HepG2 (cell line): ENCODE data around the gene MYO19. TPM values are rescaled to one million over a fixed set of nuclear protein-coding genes. Genes with fewer than 3 reads are reported as not detected.

ENCODE experiments used
- ATAC-seq: fragments of 200-7000 bp; cut with Tn5 transposase; 3 replicates; pipeline ENCODE4 v1.9.1; 2020; ENCODE audit warnings: mild to moderate bottlenecking, moderate library complexity
- BruUV-seq: library from RNA; stranded (reverse); fragments of 400-500 nt; replicated peaks from 2 replicates; lab custom pipeline; 2021; lab: Mats Ljungman, UMichigan
- CTCF ChIA-PET: fragments of 300-600 bp; formaldehyde crosslinking; extraction: SDS; loops from one replicate; lab custom pipeline; 2021; ENCODE audit warnings: low total read pairs, inconsistent platforms, low intra/inter-chr PET ratio; lab: Yijun Ruan, JAX
- POLR2A ChIA-PET: fragments of 350-600 bp; sonication (Branson Sonifier 250); formaldehyde crosslinking; loops from one replicate; lab custom pipeline; 2020; ENCODE audit warnings: antibody characterized with exemption, inconsistent platforms; lab: Yijun Ruan, JAX
- DNase-seq: peaks from one replicate; pipeline ENCODE4 v3.0.0-alpha.2; 2015; ENCODE audit warnings: low spot score
- FAIRE-seq: peaks from 3 replicates; lab custom pipeline; 2011; peaks lifted over from hg19 to GRCh38; lab: Jason Lieb, UNC
- H2AFZ ChIP-seq: one replicate; pipeline ENCODE4 v1.6.1; 2011; ENCODE audit warnings: low read length, inconsistent platforms
- H3K27ac ChIP-seq: fragments of 300-600 bp; 3 replicates; pipeline ENCODE4 v1.8.0; 2011; ENCODE audit warnings: mixed run types, mild to moderate bottlenecking, mixed read lengths, low read length, inconsistent platforms; ENCODE audit not compliant: insufficient read depth; ENCODE audit errors: extremely low read length
- H3K27me3 ChIP-seq, 2 experiments: fragments of 200-600 bp in 1 of 2; 2 replicates in 1 of 2; 3 replicates in 1 of 2; pipeline versions ENCODE4 v1.6.0 to v1.8.0; 2011; ENCODE audit warnings: low read length in 2 of 2, mild to moderate bottlenecking in 2 of 2, moderate library complexity in 2 of 2, inconsistent platforms in 1 of 2; ENCODE audit not compliant: insufficient read depth in 2 of 2, control insufficient read depth in 1 of 2
- H3K36me3 ChIP-seq, 2 experiments: fragments of 200-600 bp in 1 of 2; replicated peaks in 1 of 2; 2 replicates in 1 of 2; 3 replicates in 1 of 2; pipeline versions ENCODE4 v1.5.1 to v1.8.0; 2011; ENCODE audit warnings: low read length in 2 of 2, inconsistent platforms in 1 of 2; ENCODE audit not compliant: insufficient read depth in 2 of 2, control insufficient read depth in 1 of 2
- H3K4me1 ChIP-seq: 2 replicates; pipeline ENCODE4 v1.5.1; 2012; ENCODE audit warnings: low read length, inconsistent platforms; ENCODE audit not compliant: insufficient read depth
- H3K4me2 ChIP-seq: 2 replicates; pipeline ENCODE4 v1.6.0; 2011; ENCODE audit warnings: low read depth, low read length, inconsistent platforms
- H3K4me3 ChIP-seq, 3 experiments: fragments of 200-600 bp in 1 of 3; sonication (generic), shearing (Covaris generic) in 1 of 3; replicated peaks in 1 of 3; 2 replicates each; pipeline ENCODE4 v1.5.1; 2011 to 2016; ENCODE audit warnings: low read length in 3 of 3, inconsistent platforms in 2 of 3, low read depth in 2 of 3, mild to moderate bottlenecking in 2 of 3, control low read depth in 1 of 3, mixed read lengths in 1 of 3; ENCODE audit not compliant: insufficient read depth in 1 of 3
- H3K79me2 ChIP-seq: one replicate; pipeline ENCODE4 v1.6.1; 2011; ENCODE audit warnings: low read length, inconsistent platforms; ENCODE audit not compliant: insufficient read depth
- H3K9ac ChIP-seq: 2 replicates; pipeline ENCODE4 v1.6.0; 2011; ENCODE audit warnings: mild to moderate bottlenecking, low read depth, low read length, inconsistent platforms; ENCODE audit not compliant: insufficient read depth
- H3K9me3 ChIP-seq: 2 replicates; pipeline ENCODE4 v1.5.1; 2012; ENCODE audit warnings: mild to moderate bottlenecking, low read length
- H4K20me1 ChIP-seq: 2 replicates; pipeline ENCODE4 v1.6.0; 2011; ENCODE audit warnings: inconsistent platforms, mild to moderate bottlenecking, low read length, moderate library complexity; ENCODE audit not compliant: insufficient read depth
- AKAP8 ChIP-seq: sonication (generic); formaldehyde crosslinking; IDR thresholded peaks from 2 replicates; pipeline ENCODE4 v1.5.1; 2020; ENCODE audit warnings: mild to moderate bottlenecking, missing genetic modification reagents
- ATF6 ChIP-seq: sonication (generic); formaldehyde crosslinking; conservative IDR thresholded peaks from 2 replicates; pipeline ENCODE4 v1.4.0; 2020; ENCODE audit warnings: missing genetic modification reagents
- EEA1 ChIP-seq: sonication (generic); formaldehyde crosslinking; IDR thresholded peaks from 2 replicates; pipeline ENCODE4 v1.5.1; 2020; ENCODE audit warnings: mild to moderate bottlenecking, missing genetic modification reagents, borderline replicate concordance
- HMGA1 ChIP-seq: sonication (generic); formaldehyde crosslinking; conservative IDR thresholded peaks from 2 replicates; pipeline ENCODE4 v1.4.0; 2020; ENCODE audit warnings: missing genetic modification reagents
- KDM5A ChIP-seq: fragments of 200-600 bp; sonication (generic); IDR thresholded peaks from 2 replicates; pipeline ENCODE4 v1.7.0; 2018; ENCODE audit warnings: antibody characterized with exemption, mild to moderate bottlenecking, low read length, borderline replicate concordance
- MEF2D ChIP-seq: sonication (generic); formaldehyde crosslinking; IDR thresholded peaks from 2 replicates; pipeline ENCODE4 v1.5.1; 2020; ENCODE audit warnings: mild to moderate bottlenecking, missing genetic modification reagents
- NFIC ChIP-seq: IDR thresholded peaks from 2 replicates; pipeline ENCODE4 v1.6.1; 2012; ENCODE audit warnings: mild to moderate bottlenecking, low read length, inconsistent platforms
- NFYC ChIP-seq: IDR thresholded peaks from 2 replicates; pipeline ENCODE4 v1.6.1; 2016; ENCODE audit warnings: missing genetic modification reagents, missing compliant biosample characterization
- PAWR ChIP-seq: sonication (generic); formaldehyde crosslinking; IDR thresholded peaks from 2 replicates; pipeline ENCODE4 v1.4.0; 2020; ENCODE audit warnings: missing genetic modification reagents, mild to moderate bottlenecking, borderline replicate concordance
- PRDM10 ChIP-seq: sonication (generic); formaldehyde crosslinking; IDR thresholded peaks from 2 replicates; pipeline ENCODE4 v1.4.0; 2020; ENCODE audit warnings: low read depth, missing genetic modification reagents
- SNAPC5 ChIP-seq: sonication (generic); formaldehyde crosslinking; IDR thresholded peaks from 2 replicates; pipeline ENCODE4 v1.8.1; 2023; ENCODE audit warnings: mild to moderate bottlenecking, missing genetic modification reagents, borderline replicate concordance
- TAF15 ChIP-seq: fragments of 200-400 bp; formaldehyde crosslinking; IDR thresholded peaks from one replicate; pipeline ENCODE4 v1.6.1; 2018; ENCODE audit warnings: mild to moderate bottlenecking, low read depth, low read length; ENCODE audit not compliant: poor library complexity, severe bottlenecking
- TP53 ChIP-seq: sonication (generic); formaldehyde crosslinking; conservative IDR thresholded peaks from 2 replicates; pipeline ENCODE4 v1.4.0; 2020; ENCODE audit warnings: missing genetic modification reagents
- ZNF10 ChIP-seq: sonication (generic); formaldehyde crosslinking; IDR thresholded peaks from 2 replicates; pipeline ENCODE4 v1.4.0; 2020; ENCODE audit warnings: mild to moderate bottlenecking, low read depth, missing genetic modification reagents, borderline replicate concordance
- ZNF3 ChIP-seq: IDR thresholded peaks from 2 replicates; pipeline ENCODE4 v1.7.0; 2017; ENCODE audit warnings: inconsistent platforms
- ZNF558 ChIP-seq: sonication (generic); formaldehyde crosslinking; IDR thresholded peaks from 2 replicates; pipeline ENCODE4 v1.9.0; 2022; ENCODE audit warnings: mild to moderate bottlenecking, missing genetic modification reagents, borderline replicate concordance
- ZNF576 ChIP-seq: sonication (generic); formaldehyde crosslinking; IDR thresholded peaks from 2 replicates; pipeline ENCODE4 v1.4.0; 2020; ENCODE audit warnings: mild to moderate bottlenecking, missing genetic modification reagents
- ZNF766 ChIP-seq: sonication (generic); formaldehyde crosslinking; IDR thresholded peaks from 2 replicates; pipeline ENCODE4 v1.5.0; 2020; ENCODE audit warnings: missing genetic modification reagents, borderline replicate concordance
- ZSCAN9 ChIP-seq: IDR thresholded peaks from 2 replicates; pipeline ENCODE4 v1.6.1; 2016; ENCODE audit warnings: borderline replicate concordance
- WGBS: methylation state at CpG from one replicate; pipeline ENCODE4 v1.1.6; 2017; ENCODE audit warnings: low lambda C conversion rate; 5-methylcytosine and 5-hydroxymethylcytosine counted together
- in situ Hi-C: cut with HindIII; loops from 2 replicates; pipeline ENCODE4 v1.10.0; 2017; ENCODE audit warnings: low pct_unique_long_range_greater_than_20kb; ENCODE audit not compliant: extremely low pct_ligation_motif_present
- intact Hi-C: fragments of 100-400 bp; cut with micrococcal nuclease; formaldehyde crosslinking; loops from one replicate; pipeline ENCODE4 v1.10.0; 2022; ENCODE audit not compliant: unreplicated experiment
- polyA plus RNA-seq, 8 experiments: library from polyadenylated mRNA; depleted of rRNA in 3 of 8; stranded (reverse) in 7 of 8; unstranded in 1 of 8; fragments of >200 nt; fragmentation: Illumina TruSeq in 4 of 8; extraction: Trizol in 4 of 8; gene quantifications; 2 replicates each; pipeline versions ENCODE4 v1.2.1 to v1.2.3, GENCODE V29; 2011 to 2016; ENCODE audit warnings: low read depth in 4 of 8, missing spikeins in 1 of 8, mixed read lengths in 1 of 8; ENCODE audit not compliant: insufficient read depth in 1 of 8
- total RNA-seq, 5 experiments: library from RNA; depleted of rRNA; stranded (reverse); fragments of >200 nt; fragmentation: Illumina TruSeq; extraction: Trizol; gene quantifications; 2 replicates each; pipeline ENCODE4 v1.2.3, GENCODE V29; 2016; ENCODE audit warnings: low read depth in 1 of 5

The MYO19 gene
- total and polyA plus RNA-seq, 2 of the 13 experiments (the other 11 are each of a cell fraction or from before 2014, with no cell fraction given), result 75.7 to 82.3 TPM

- Histone ChIP-seq H2AFZ (no peak overlapping the region), H3K79me2 (no peaks in the 10 kb centered on the region), H3K4me1 (no peaks in the 10 kb centered on the region), H4K20me1 (no peaks in the 10 kb centered on the region), H3K4me3 (no peak overlapping the region), H3K9me3 (no peaks in the 10 kb centered on the region), H3K27ac (no peak overlapping the region), H3K27me3 (peaks cover 2 to 15% of the 10 kb centered on the region in 2 experiments; a peak in 2 of 5 replicates), H3K9ac (no peak overlapping the region), H3K4me2 (no peak overlapping the region), H3K36me3 (no peaks in the 10 kb centered on the region)
- TF ChIP-seq TP53 (CRISPR knock-in tag) (no peak), NFIC (no peak), MEF2D (CRISPR knock-in tag) (no peak), NFYC (no peak), ZSCAN9 (CRISPR knock-in tag) (no peak), ZNF3 (no peak), PAWR (CRISPR knock-in tag) (no peak), KDM5A (no peak), HMGA1 (CRISPR knock-in tag) (no peak), ATF6 (CRISPR knock-in tag) (no peak), EEA1 (CRISPR knock-in tag) (no peak), SNAPC5 (no peak), ZNF576 (CRISPR knock-in tag) (no peak), ZNF766 (CRISPR knock-in tag) (no peak), AKAP8 (CRISPR knock-in tag) (no peak), ZNF558 (CRISPR knock-in tag) (no peak), TAF15 (no peak), ZNF10 (CRISPR knock-in tag) (no peak), PRDM10 (CRISPR knock-in tag) (no peak)
- no CpG with 5 or more reads among the region's 7 CpGs for WGBS
- intact Hi-C loops (no loop called here), in situ Hi-C loops (no loop called here)
- FAIRE-seq (no peak), DNase-seq (no peak), ATAC-seq (no peak)
- CTCF ChIA-PET, result no interaction called here
- POLR2A ChIA-PET, result no interaction called here
- BruUV-seq, result no TSS peak
Observed at GRCh38 chr17:36459601-36460000, 75.1 kb downstream of the MYO19 start.
